Neural cell (in vitro differentiated cells): ENCODE results near the gene GPC3. TPM values are rescaled to one million over a fixed set of nuclear protein-coding genes. Genes with fewer than 3 reads are reported as not detected.
"Not testable (repeated sequence)": the region's sequence is repeated elsewhere in the genome, so short reads cannot be mapped to it uniquely, and the experiment has no call there.

Source experiments
- H2AFZ ChIP-seq: fragments of 200-600, 300-800 bp; sonication (generic), shearing (Covaris generic); 2 replicates; pipeline ENCODE4 v1.6.0; 2014; ENCODE audit warnings: low read depth, mild to moderate bottlenecking, antibody characterized with exemption, low read length, moderate library complexity
- H3F3A ChIP-seq: fragments of 200-600 bp; shearing (Covaris generic); 2 replicates; pipeline ENCODE4 v1.6.1; 2016; ENCODE audit warnings: mild to moderate bottlenecking, moderate library complexity, mixed read lengths, antibody characterized with exemption, low read length; ENCODE audit not compliant: insufficient read depth, poor library complexity, severe bottlenecking
- H3K27ac ChIP-seq: fragments of 200-600, 300-800 bp; sonication (generic), shearing (Covaris generic); 2 replicates; pipeline ENCODE4 v1.5.1; 2014; ENCODE audit warnings: mild to moderate bottlenecking, low read length, moderate library complexity
- H3K27me3 ChIP-seq: fragments of 300-800, 200-600 bp; sonication (generic), shearing (Covaris generic); 2 replicates; pipeline ENCODE4 v1.6.0; 2014; ENCODE audit warnings: mild to moderate bottlenecking, low read depth, low read length, moderate library complexity; ENCODE audit not compliant: insufficient read depth
- H3K36me3 ChIP-seq: fragments of 300-800, 200-600 bp; sonication (generic), shearing (Covaris generic); 2 replicates; pipeline ENCODE4 v1.5.1; 2014; ENCODE audit warnings: mild to moderate bottlenecking, antibody characterized with exemption, low read length, moderate library complexity; ENCODE audit not compliant: insufficient read depth
- H3K4me2 ChIP-seq: fragments of 300-800, 200-600 bp; sonication (generic), shearing (Covaris generic); 2 replicates; pipeline ENCODE4 v1.6.0; 2014; ENCODE audit warnings: mild to moderate bottlenecking, low read length
- H3K4me3 ChIP-seq: fragments of 300-800, 200-600 bp; sonication (generic), shearing (Covaris generic); 2 replicates; pipeline ENCODE4 v1.5.1; 2014; ENCODE audit warnings: mild to moderate bottlenecking, low read length, moderate library complexity
- H3K79me2 ChIP-seq: fragments of 200-600 bp; shearing (Covaris generic); replicated peaks from 2 replicates; pipeline ENCODE4 v1.6.0; 2014; ENCODE audit warnings: mild to moderate bottlenecking, low read length, moderate library complexity; ENCODE audit not compliant: insufficient read depth
- H3K9ac ChIP-seq: fragments of 300-800, 200-600 bp; sonication (generic), shearing (Covaris generic); 2 replicates; pipeline ENCODE4 v1.6.1; 2016; ENCODE audit warnings: mild to moderate bottlenecking, low read length, mixed read lengths
- H3K9me2 ChIP-seq: fragments of 200-600 bp; shearing (Covaris generic); 2 replicates; pipeline ENCODE4 v1.6.1; 2016; ENCODE audit warnings: mild to moderate bottlenecking, low read length, mixed read lengths; ENCODE audit not compliant: insufficient read depth
- H3K9me3 ChIP-seq: fragments of 200-600, 300-800 bp; sonication (generic), shearing (Covaris generic); 2 replicates; pipeline ENCODE4 v1.6.1; 2016; ENCODE audit warnings: mild to moderate bottlenecking, mixed run types, low read length, moderate library complexity, mixed read lengths
- H4K20me1 ChIP-seq: fragments of 200-600 bp; shearing (Covaris generic); 2 replicates; pipeline ENCODE4 v1.6.1; 2016; ENCODE audit warnings: mild to moderate bottlenecking, mixed run types; ENCODE audit not compliant: insufficient read depth
- EP300 ChIP-seq: fragments of 450-650 bp; conservative IDR thresholded peaks from 2 replicates; pipeline ENCODE4 v1.6.1; 2014; ENCODE audit warnings: antibody characterized with exemption, mild to moderate bottlenecking, moderate library complexity; ENCODE audit not compliant: poor library complexity, severe bottlenecking
- EZH2 ChIP-seq: fragments of 200-600, 300-800 bp; shearing (Covaris generic), sonication (generic); IDR thresholded peaks from 2 replicates; pipeline ENCODE4 v1.6.1; 2014; ENCODE audit warnings: antibody characterized with exemption, low read length, borderline replicate concordance, mild to moderate bottlenecking; ENCODE audit not compliant: insufficient read depth, poor library complexity, severe bottlenecking
- MXI1 ChIP-seq: fragments of 450-650 bp; conservative IDR thresholded peaks from 2 replicates; pipeline ENCODE4 v1.6.1; 2014; ENCODE audit warnings: antibody characterized with exemption, mild to moderate bottlenecking; ENCODE audit not compliant: poor library complexity, severe bottlenecking
- POLR2AphosphoS5 ChIP-seq: IDR thresholded peaks from 2 replicates; pipeline ENCODE4 v1.6.1; 2012
- RAD21 ChIP-seq: fragments of 450-650 bp; conservative IDR thresholded peaks from 2 replicates; pipeline ENCODE4 v1.6.1; 2014; ENCODE audit warnings: antibody characterized with exemption, mild to moderate bottlenecking, moderate library complexity
- SMC3 ChIP-seq: fragments of 450-650 bp; conservative IDR thresholded peaks from 2 replicates; pipeline ENCODE4 v1.6.1; 2014; ENCODE audit warnings: antibody characterized with exemption, mild to moderate bottlenecking, moderate library complexity; ENCODE audit not compliant: poor library complexity
- TAF1 ChIP-seq: IDR thresholded peaks from 2 replicates; pipeline ENCODE4 v1.6.1; 2012; ENCODE audit warnings: low read depth
- polyA plus RNA-seq: library from polyadenylated mRNA; depleted of rRNA; stranded (reverse); fragments of >200 nt; gene quantifications from 2 replicates; pipeline ENCODE4 v1.2.3, GENCODE V29; 2014
- TF ChIP-seq, protein P1 (sequence below): fragments of 450-650 bp; IDR thresholded peaks from 2 replicates; pipeline ENCODE4 v1.5.1; 2014; ENCODE audit warnings: antibody characterized with exemption, mild to moderate bottlenecking, moderate library complexity; ENCODE audit not compliant: poor library complexity, severe bottlenecking
- TF ChIP-seq, protein P2 (sequence below): IDR thresholded peaks from 2 replicates; pipeline ENCODE4 v1.6.1; 2012; ENCODE audit warnings: borderline replicate concordance

The GPC3 gene
- polyA plus RNA-seq, 1 donor from 2014 or later = 2.1 TPM

DNA sequence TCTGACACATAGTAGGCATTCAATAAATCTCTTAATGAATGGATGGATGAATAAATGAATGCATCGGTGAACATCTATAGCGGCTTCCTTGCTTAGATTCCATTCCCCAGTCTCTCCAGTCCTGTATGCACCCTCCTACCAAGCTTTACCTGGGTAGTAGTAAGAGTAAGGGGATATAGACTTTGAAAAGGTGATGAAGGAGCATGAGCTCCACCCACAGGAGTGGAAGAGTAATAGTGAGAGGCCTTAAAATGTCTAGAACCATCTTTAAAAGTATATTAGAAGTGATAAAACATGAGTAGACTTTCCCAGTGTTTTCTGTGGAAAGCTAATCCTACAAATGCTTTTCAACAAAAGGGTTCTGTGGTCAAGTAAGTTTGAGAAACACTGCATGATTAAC is 35.5 kb upstream of the GPC3 start:
- Histone ChIP-seq H3K36me3 (no peaks in the 10 kb centered on the region), H3F3A (no peaks in the 10 kb centered on the region), H3K9me3 (no peaks in the 10 kb centered on the region), H3K79me2 (no peaks in the 10 kb centered on the region), H3K4me3 (no peak overlapping the region), H3K27me3 (no peaks in the 10 kb centered on the region), H3K9me2 (no peaks in the 10 kb centered on the region), H3K27ac (no peak overlapping the region), H4K20me1 (no peaks in the 10 kb centered on the region), H3K9ac (no peak overlapping the region), H3K4me2 (no peak overlapping the region), H2AFZ (no peak overlapping the region)
- TF ChIP-seq EP300 = no peak
- TF ChIP-seq, protein P1, sequence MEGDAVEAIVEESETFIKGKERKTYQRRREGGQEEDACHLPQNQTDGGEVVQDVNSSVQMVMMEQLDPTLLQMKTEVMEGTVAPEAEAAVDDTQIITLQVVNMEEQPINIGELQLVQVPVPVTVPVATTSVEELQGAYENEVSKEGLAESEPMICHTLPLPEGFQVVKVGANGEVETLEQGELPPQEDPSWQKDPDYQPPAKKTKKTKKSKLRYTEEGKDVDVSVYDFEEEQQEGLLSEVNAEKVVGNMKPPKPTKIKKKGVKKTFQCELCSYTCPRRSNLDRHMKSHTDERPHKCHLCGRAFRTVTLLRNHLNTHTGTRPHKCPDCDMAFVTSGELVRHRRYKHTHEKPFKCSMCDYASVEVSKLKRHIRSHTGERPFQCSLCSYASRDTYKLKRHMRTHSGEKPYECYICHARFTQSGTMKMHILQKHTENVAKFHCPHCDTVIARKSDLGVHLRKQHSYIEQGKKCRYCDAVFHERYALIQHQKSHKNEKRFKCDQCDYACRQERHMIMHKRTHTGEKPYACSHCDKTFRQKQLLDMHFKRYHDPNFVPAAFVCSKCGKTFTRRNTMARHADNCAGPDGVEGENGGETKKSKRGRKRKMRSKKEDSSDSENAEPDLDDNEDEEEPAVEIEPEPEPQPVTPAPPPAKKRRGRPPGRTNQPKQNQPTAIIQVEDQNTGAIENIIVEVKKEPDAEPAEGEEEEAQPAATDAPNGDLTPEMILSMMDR = no peak
- TF ChIP-seq POLR2AphosphoS5 = no peak
- TF ChIP-seq, protein P2, sequence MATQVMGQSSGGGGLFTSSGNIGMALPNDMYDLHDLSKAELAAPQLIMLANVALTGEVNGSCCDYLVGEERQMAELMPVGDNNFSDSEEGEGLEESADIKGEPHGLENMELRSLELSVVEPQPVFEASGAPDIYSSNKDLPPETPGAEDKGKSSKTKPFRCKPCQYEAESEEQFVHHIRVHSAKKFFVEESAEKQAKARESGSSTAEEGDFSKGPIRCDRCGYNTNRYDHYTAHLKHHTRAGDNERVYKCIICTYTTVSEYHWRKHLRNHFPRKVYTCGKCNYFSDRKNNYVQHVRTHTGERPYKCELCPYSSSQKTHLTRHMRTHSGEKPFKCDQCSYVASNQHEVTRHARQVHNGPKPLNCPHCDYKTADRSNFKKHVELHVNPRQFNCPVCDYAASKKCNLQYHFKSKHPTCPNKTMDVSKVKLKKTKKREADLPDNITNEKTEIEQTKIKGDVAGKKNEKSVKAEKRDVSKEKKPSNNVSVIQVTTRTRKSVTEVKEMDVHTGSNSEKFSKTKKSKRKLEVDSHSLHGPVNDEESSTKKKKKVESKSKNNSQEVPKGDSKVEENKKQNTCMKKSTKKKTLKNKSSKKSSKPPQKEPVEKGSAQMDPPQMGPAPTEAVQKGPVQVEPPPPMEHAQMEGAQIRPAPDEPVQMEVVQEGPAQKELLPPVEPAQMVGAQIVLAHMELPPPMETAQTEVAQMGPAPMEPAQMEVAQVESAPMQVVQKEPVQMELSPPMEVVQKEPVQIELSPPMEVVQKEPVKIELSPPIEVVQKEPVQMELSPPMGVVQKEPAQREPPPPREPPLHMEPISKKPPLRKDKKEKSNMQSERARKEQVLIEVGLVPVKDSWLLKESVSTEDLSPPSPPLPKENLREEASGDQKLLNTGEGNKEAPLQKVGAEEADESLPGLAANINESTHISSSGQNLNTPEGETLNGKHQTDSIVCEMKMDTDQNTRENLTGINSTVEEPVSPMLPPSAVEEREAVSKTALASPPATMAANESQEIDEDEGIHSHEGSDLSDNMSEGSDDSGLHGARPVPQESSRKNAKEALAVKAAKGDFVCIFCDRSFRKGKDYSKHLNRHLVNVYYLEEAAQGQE = no peak
- TF ChIP-seq TAF1 = no peak
- no peak for TF ChIP-seq EZH2
- TF ChIP-seq MXI1 = no peak
- no peak for TF ChIP-seq SMC3
- no peak for TF ChIP-seq RAD21

DNA sequence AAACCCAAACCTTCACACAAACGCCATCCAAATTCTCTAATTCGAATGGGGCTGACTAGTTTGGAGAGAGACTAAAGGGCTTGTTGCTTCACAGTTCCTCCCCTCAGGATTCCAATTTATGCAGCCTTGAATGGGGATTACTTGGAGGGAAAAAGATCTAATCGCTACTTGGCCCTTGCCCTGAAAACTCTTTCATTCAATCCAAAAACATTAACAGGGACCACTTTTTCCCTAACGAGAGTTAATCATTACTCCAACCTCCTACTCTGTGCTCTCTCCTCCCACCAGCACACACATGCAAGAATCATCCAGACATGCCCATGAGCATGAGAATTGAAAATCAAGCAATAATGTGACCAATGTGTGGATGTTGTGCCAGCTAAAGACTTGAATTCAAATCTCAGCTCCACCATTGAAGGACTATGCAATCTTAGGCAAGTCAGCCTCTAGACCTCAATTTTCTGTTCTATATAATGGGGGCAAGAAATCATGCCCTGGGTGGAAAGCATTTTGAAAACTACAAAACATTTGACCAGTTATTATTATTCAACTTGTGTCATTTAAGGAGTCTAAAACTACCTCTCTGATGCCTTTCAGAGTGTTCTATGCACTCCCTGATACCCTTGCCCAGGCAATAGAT is 34.3 kb upstream of the GPC3 start:
- Histone ChIP-seq H3F3A (no peaks in the 10 kb centered on the region), H3K27ac (no peak overlapping the region), H3K79me2 (no peaks in the 10 kb centered on the region), H3K9me3 (no peaks in the 10 kb centered on the region), H3K4me3 (no peak overlapping the region), H3K9ac (no peak overlapping the region), H3K27me3 (no peaks in the 10 kb centered on the region), H2AFZ (no peak overlapping the region), H3K9me2 (no peaks in the 10 kb centered on the region), H4K20me1 (no peaks in the 10 kb centered on the region), H3K36me3 (no peaks in the 10 kb centered on the region), H3K4me2 (no peak overlapping the region)
- TF ChIP-seq EP300 = no peak
- TF ChIP-seq MXI1 = no peak
- TF ChIP-seq POLR2AphosphoS5 = no peak
- no peak for TF ChIP-seq SMC3
- TF ChIP-seq RAD21 = no peak
- TF ChIP-seq EZH2 = no peak
- TF ChIP-seq, protein P2 = no peak
- no peak for TF ChIP-seq TAF1
- TF ChIP-seq, protein P1 = no peak

DNA sequence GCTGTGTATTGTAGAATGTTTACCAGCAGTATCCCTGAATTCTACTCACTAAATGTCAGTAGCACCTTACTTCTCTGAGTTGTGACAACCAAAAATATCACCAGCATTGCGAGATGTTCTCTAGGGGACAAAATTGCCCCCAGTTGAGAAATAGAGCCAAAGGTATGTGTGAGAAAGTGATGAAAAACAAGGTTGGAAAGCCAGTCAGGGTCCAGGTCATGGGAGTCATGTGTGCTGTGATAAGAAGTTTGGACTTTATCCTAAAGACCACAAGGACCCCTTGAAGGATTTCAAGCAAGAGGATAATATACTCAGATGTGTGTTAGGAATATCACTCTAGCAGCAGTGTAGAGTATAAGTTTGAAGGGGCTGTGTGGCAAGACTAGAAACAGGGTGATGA is 30.9 kb upstream of the GPC3 start:
- H3K79me2 ChIP-seq, H3K4me2 ChIP-seq, H3K9ac ChIP-seq, H3K36me3 ChIP-seq, H3K27me3 ChIP-seq, H3K27ac ChIP-seq, H4K20me1 ChIP-seq, H3F3A ChIP-seq, H2AFZ ChIP-seq, H3K9me3 ChIP-seq, H3K9me2 ChIP-seq, H3K4me3 ChIP-seq: not testable (repeated sequence)
